DOHH2 (cell line): ENCODE results near the gene NCKAP5.

Source experiments
- CTCF ChIP-seq: fragments of 200-600 bp; sonication (generic); IDR thresholded peaks from one replicate; pipeline ENCODE4 v1.5.1; 2014; ENCODE audit warnings: antibody characterized with exemption, mild to moderate bottlenecking, low read depth, low read length; ENCODE audit not compliant: poor library complexity, severe bottlenecking
- EZH2phosphoT487 ChIP-seq: fragments of 200-600 bp; sonication (generic); IDR thresholded peaks from 2 replicates; pipeline ENCODE4 v1.6.1; 2017; ENCODE audit warnings: borderline replicate concordance, mild to moderate bottlenecking, antibody characterized with exemption, low read length, moderate library complexity, mixed read lengths

- TF ChIP-seq CTCF (no peak), EZH2phosphoT487 (no peak)
Measured at GRCh38 chr2:133420788-133421187, 147.5 kb downstream of the NCKAP5 start.
